Occipital lobe (tissue), 2 donors: Measurements from ENCODE around the gene MAB21L2. TPM values are rescaled to one million over a fixed set of nuclear protein-coding genes. Genes with fewer than 3 reads are reported as not detected.

ENCODE experiments used
- DNase-seq: peaks from one replicate; lab custom pipeline; 2025; lab: John Stamatoyannopoulos, UW
- total RNA-seq: library from RNA; depleted of rRNA; stranded (reverse); fragments of >200 nt; gene quantifications from one replicate; pipeline ENCODE4 v1.2.3, GENCODE V29; 2014

The MAB21L2 gene
- total RNA-seq, 1 donor from 2014 or later = not detected

- DNase-seq = no peak
Observed at GRCh38 chr4:150600812-150601445, 19.0 kb downstream of the MAB21L2 start.

GRCh38 chr4:150609131-150609530, 27.2 kb downstream of the MAB21L2 start:
- DNase-seq = no peak

GRCh38 chr4:150619042-150619441, 37.1 kb downstream of the MAB21L2 start:
- DNase-seq = no peak

- DNase-seq = no peak
Observed at GRCh38 chr4:150624055-150624454, 42.1 kb downstream of the MAB21L2 start.

- DNase-seq = no peak
Observed at GRCh38 chr4:150625033-150625432, 43.1 kb downstream of the MAB21L2 start.

- no peak for DNase-seq
Observed at GRCh38 chr4:150628073-150628472, 46.1 kb downstream of the MAB21L2 start.

- DNase-seq = no peak
Observed at GRCh38 chr4:150632639-150633038, 50.7 kb downstream of the MAB21L2 start.
